Ramos (cell line): Measurements from ENCODE around the gene KCNJ4.
"Not testable (repeated sequence)": the region's sequence is repeated elsewhere in the genome, so short reads cannot be mapped to it uniquely, and the experiment has no call there.

Experiments
- in situ Hi-C: fragments of 300-500 bp; cut with MboI; formaldehyde crosslinking; loops from one replicate; pipeline ENCODE4 v1.14.3; 2022; ENCODE audit warnings: low sequenced_read_pairs; ENCODE audit not compliant: unreplicated experiment

Gene KCNJ4

DNA sequence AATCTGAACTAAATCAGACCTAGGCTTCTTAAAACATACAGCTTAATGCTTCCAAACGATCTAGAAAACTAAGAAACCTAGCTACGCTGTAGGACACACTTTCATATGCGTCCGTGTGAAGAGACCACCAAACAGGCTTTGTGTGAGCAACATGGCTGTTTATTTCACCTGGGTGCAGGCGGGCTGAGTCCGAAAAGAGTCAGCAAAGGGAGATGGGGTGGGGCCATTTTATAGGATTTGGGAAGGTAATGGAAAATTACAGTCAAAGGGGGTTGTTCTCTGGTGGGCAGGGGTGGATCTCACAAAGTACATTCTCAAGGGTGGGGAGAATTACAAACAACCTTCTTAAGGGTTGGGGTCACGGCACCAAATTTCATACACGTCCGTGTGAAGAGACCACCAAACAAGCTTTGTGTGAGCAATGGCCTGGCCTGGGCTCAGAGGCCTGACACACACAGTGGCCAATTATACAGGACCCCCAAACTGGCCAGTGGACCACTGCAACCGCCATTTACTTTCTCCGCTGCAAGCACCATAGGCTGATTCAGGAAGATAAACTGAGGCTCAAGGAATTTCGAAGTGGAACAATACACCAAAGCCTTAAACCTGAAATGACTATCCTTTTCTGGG lies 58.4 kb downstream of the KCNJ4 start:
- in situ Hi-C loops = not testable (repeated sequence)

DNA sequence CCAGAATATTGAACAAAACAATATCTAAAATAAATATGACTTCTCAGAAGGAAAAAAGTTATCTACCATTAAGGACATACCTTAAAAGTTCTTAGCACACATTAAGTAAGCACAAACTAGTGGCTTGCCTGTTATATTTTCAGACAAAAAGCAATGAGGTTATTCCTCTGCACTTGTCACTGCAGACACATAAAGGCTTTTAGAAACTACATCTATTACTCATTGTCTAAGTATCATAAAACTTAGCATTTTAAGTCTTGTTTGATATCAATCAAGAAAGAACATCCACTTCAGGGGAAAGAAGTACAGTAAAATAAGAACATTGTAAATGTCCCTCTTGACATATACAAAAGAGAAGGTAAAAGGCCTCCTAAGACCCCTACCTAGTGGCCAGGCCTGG lies 59.1 kb downstream of the KCNJ4 start:
- in situ Hi-C loops = not testable (repeated sequence)

GRCh38 chr22:38394929-38395624 lies 59.9 kb downstream of the KCNJ4 start:
- in situ Hi-C loops = not testable (repeated sequence)

DNA sequence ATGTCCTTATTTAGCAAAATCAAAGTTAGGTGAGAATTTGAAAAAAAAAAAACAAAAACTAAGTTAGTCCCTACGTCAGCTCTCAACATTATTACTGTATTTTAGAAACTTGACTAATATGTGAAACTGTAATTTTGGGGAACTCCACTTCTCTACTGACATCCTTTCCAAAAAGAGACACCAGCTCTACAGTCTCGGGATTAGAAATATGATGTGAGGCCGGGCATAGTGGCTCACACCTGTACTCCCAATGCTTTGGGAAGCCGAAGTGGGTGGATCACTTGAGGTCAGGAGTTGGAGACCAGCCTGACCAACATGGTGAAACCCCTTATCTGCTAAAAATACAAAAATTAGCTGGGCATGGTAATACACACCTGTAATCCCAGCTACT lies 65.6 kb downstream of the KCNJ4 start:
- in situ Hi-C loops = not testable (repeated sequence)

DNA sequence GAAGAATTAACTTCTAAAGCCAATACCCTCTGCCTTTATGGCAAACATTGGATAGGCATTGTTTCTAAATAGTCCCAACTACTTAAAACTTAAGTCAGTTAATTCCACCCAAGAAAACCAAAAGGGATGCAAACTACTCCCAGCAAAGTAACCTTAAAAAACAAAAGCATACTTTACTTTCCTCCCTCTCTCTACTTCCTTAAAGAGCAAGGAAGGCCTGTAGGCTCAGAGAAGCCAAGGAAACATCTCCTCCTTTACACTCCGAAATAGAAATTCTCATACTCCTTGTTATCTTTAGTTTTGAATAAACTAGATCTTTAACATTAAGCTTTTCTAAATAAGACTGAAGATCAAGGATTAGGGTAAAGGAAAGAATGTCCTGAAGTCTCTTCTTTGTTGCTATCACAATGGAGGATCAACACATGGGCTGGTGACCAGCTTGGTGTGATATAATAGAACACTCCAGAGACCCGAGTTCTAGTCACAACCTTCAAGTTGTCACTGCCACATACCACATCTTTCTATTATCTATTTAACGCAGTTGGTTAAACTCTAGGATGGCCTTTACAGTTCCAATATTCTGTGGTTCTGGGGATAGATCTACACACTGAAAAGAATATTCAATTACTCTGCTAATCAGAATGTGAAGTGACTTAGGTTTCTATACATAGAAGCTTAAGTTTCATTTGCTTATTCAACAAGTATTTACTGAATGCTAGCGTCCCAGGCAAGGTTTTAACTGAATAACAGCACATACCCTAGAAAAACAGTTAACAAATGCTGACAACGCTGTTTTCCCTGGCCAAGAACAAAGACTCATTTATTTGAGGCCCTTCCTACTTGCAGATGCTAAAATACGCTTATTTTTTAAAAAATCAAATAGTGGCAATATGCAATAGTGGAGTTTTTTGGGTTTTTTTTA lies 66.2 kb downstream of the KCNJ4 start:
- in situ Hi-C loops = not testable (repeated sequence)

GRCh38 chr22:38386918-38387317 lies 68.1 kb downstream of the KCNJ4 start:
- in situ Hi-C loops = not testable (repeated sequence)

DNA sequence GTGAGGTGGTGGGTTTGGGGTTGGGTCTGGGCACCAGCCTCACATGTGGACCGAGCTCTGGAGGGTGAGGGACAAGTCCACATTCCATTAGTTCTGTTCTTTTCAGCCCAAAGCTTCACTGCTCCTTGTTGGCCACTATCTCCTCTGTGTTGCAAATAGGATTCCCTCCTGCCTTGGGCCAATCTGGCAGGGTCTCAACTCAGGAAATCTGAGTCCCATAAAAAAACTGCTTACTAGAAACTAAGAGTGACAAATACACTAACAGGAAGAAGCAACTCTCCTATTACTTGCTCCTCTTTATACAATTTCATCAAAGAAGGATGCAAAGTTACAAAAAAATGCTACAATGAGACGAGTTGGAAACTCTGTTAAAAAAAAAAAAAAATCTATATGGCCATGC lies 71.6 kb downstream of the KCNJ4 start:
- in situ Hi-C loops = no loop called here

GRCh38 chr22:38381371-38381770 lies 73.6 kb downstream of the KCNJ4 start:
- in situ Hi-C loops = not testable (repeated sequence)
